Tibial nerve (tissue), 4 donors: ENCODE measurements around the gene TNFSF13B.

Experiments
- EP300 ChIP-seq, 2 donors: sonication (generic); formaldehyde crosslinking; IDR thresholded peaks; one replicate each; pipeline ENCODE4 v1.6.1; 2017; ENCODE audit warnings: antibody characterized with exemption in 2 of 2, mild to moderate bottlenecking in 1 of 2
- POLR2A ChIP-seq, 2 donors: fragments of 450-650 bp; IDR thresholded peaks; one replicate each; pipeline ENCODE4 v1.6.1; 2017; ENCODE audit warnings: antibody characterized with exemption in 2 of 2, mild to moderate bottlenecking in 2 of 2, moderate library complexity in 2 of 2
- TF ChIP-seq, protein P1 (sequence below), 5 experiments: fragments of 200-600 bp in 3 of 5; fragments of 450-650 bp in 2 of 5; sonication (generic) in 3 of 5; IDR thresholded peaks; one replicate each; pipeline ENCODE4 v1.5.1; 2016 to 2019; ENCODE audit warnings: antibody characterized with exemption in 5 of 5, mild to moderate bottlenecking in 3 of 5, moderate library complexity in 2 of 5

GRCh38 chr13:108283110-108283509 is 13.6 kb downstream of the TNFSF13B start:
- TF ChIP-seq, protein P1, sequence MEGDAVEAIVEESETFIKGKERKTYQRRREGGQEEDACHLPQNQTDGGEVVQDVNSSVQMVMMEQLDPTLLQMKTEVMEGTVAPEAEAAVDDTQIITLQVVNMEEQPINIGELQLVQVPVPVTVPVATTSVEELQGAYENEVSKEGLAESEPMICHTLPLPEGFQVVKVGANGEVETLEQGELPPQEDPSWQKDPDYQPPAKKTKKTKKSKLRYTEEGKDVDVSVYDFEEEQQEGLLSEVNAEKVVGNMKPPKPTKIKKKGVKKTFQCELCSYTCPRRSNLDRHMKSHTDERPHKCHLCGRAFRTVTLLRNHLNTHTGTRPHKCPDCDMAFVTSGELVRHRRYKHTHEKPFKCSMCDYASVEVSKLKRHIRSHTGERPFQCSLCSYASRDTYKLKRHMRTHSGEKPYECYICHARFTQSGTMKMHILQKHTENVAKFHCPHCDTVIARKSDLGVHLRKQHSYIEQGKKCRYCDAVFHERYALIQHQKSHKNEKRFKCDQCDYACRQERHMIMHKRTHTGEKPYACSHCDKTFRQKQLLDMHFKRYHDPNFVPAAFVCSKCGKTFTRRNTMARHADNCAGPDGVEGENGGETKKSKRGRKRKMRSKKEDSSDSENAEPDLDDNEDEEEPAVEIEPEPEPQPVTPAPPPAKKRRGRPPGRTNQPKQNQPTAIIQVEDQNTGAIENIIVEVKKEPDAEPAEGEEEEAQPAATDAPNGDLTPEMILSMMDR (IDR thresholded peaks at IDR 0.05) = no peak
- no peak for TF ChIP-seq POLR2A (IDR thresholded peaks at IDR 0.05)
- TF ChIP-seq EP300 (IDR thresholded peaks at IDR 0.05) = peak in 1 of 2 donors; percentile 28
